GM19324 (cell line): ENCODE results near the gene DNAJA4.

Source experiments
- ATAC-seq: cut with Tn5 transposase; IDR thresholded peaks from one replicate; pipeline ENCODE4 v1.9.1; 2021; ENCODE audit warnings: mild to moderate bottlenecking, moderate library complexity; ENCODE audit not compliant: unreplicated experiment, low FRiP score

DNAJA4 gene

GRCh38 chr15:78312957-78313356 lies 48.6 kb downstream of the DNAJA4 start:
- no peak for ATAC-seq

DNA sequence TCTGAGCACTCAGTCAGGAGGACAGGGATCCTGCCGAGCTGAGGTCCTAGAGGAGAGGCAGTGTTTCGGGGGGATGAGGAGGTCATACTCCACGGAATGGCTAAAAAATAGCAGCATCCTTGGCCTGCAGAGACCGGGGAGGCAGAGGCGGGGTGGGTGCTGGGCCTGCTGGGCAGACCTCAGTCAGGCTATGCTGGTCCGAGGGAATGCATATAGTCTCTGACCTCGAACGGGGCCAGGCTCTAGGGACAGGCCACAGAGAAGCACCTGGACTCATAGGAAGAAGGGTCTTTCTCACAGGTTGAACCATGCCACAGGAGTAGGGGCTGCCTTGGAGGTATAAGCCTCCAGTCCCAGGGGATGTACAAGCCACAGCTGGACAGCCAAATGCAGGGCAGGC lies 49.0 kb downstream of the DNAJA4 start:
- ATAC-seq: no peak

DNA sequence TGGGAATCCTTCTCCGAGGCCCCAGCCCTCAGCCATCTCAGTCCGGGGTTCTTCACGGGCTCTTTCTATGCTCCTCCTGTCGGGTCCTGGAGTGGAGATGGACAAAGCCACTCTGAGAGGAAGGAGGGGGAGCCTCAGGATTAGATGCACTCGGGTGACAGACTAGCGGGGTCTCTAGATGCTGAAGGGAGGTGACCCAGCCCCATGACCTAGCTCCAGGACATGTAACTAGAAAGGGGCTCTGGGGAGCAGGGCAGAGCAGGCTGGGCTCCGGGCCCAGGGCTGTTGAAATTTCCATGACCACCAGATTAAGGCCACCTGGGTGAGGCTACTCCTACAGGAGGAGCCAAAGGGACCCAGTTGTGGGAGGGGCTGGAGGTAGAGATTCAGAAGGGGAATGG lies 49.8 kb downstream of the DNAJA4 start:
- ATAC-seq: no peak

GRCh38 chr15:78315686-78316282 lies 51.4 kb downstream of the DNAJA4 start:
- no peak for ATAC-seq

- ATAC-seq: no peak
Measured at GRCh38 chr15:78316283-78317083, 52.1 kb downstream of the DNAJA4 start.

- ATAC-seq: no peak
Measured at GRCh38 chr15:78317145-78317836, 52.9 kb downstream of the DNAJA4 start.

GRCh38 chr15:78319588-78319987 lies 55.2 kb downstream of the DNAJA4 start:
- ATAC-seq: no peak

- no peak for ATAC-seq
Measured at GRCh38 chr15:78320183-78320582, 55.8 kb downstream of the DNAJA4 start.

DNA sequence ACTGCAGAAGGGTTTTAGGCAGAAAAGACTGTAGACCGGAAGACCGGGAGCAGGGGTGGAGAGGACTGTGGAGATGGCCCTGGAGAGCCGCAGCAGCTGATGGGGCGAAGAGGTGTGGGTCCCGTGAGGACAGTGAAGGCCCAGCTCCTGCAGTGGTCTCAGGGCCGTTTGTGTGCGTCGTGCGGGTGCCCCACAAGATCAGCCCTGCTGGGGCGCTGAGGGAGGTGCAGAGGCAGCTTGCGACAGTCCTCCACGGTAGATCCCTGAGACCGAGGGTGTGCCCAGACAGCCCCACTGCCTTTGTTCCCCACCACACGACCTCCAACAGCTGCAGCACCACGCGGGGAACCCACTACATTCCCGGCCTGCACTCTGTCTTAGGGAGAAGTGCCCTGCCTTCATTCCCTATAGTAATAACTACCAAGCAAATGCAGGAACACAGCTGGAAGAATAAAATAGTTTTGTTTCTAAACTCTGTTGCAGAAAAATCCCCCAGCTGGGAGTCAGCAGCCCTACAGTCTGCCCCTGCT lies 56.7 kb downstream of the DNAJA4 start:
- ATAC-seq: no peak

DNA sequence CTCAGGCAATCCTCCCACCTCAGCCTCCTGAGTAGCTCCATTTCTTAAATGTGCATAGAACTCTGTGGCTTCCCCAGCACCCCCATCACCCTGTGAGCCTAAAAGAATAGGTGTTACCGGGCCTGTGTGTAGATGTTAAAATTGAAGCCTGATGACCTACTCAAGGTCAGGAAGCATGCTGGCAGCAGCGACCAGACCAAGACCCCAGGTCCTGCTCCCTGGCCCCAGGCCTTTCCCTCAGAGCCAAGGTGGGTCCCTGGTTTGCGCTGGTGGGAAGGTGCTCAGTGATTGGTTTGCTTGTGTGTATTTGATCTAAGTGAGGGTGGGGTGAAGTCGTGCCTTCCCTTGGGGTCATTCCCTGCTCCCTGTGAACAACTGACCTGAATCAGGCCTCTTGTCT lies 57.4 kb downstream of the DNAJA4 start:
- no peak for ATAC-seq

DNA sequence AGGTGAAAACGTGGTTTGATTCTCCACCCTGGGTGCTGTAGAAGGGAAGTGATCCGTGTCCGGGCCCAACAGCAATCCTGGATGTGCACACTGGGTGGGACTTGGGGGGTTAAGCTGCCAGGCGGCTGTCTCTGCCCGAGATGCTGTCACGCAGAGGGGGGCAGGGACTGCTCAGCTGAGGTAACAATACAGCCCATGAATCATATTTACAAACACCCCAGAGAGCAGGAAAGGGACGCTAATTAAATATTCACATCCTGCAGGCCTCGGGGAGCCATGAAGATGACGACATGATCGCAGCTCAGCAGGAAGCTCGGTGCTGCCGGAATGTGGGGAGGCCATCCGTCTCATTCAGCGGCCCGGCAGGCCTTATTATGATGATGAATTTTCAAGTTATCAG lies 57.9 kb downstream of the DNAJA4 start:
- ATAC-seq: no peak

DNA sequence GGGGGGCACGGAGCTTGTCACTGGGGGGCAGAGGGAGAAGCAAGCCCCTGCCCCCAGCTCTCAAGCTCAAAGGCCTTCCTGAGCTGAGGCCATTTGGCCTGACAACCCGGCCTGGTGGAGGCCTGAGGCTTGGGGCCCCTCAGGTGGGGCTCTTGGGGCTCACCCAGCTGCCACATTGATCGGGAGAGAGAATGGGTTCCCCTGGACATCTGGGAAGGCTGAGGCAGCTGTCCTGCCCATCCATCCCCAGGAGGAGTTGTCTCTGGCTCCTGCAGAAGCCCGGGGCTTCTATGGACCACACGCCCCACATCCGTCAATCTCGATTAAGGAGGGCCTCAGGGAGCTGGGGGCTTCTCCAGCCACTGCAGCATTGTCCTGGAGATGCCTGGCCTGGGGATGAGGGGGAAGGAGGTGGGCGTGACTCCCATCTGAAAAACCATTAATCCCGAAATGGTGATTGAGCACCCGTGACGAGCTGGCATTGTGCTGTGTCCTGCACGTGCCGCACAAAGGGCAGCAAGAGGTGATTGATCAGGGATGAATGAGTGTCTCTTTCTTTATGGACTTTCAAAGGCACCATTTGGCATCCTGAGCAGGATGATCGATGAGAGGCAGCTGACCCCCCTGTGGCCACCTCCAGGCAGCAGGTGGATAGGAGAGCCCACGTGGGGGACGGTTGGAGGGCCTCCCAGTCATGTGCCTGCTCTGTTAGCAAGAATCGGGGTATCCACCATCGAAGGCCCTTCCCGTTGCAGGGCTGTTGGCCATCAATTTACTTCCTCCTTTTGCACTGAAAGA lies 58.6 kb downstream of the DNAJA4 start:
- no peak for ATAC-seq

DNA sequence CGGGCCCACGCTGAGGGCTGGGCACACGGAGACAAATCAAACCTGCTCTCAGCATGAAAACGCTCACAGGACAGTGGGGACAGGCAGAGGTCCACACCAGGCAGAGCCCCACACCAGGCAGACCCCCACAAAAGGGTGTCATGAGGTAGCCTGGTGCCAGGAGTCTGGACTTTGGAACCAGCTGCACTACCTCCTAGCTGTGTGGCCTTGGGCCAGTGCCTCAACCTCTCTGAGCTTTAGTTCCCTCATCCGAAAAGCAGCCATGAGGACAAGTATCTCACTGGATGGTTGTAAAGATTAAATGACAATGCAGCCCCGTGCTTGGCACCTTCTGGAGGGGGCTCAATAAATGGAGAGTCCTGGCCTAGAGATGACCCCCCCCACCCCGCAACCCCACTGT lies 59.3 kb downstream of the DNAJA4 start:
- no peak for ATAC-seq

DNA sequence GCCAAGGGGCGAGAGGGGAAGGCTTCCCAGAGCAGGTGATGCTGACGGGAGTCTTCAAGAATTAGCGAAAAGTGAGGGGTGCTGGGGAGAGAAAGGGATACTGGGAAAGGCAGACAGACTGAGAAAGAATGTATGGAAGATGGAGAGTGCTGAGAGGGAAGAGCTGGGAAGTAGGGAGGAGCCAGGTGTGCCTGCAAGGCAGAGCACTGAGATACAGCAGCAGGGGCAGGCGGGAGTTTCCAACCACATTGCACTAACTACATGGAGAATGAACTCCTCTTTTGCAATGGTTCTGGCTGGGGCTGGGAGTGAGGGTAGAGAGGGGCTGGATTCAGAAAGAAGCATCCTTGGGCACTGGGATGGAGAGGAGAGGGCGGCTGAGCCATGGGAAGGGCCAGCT lies 59.8 kb downstream of the DNAJA4 start:
- ATAC-seq: no peak

GRCh38 chr15:78325092-78325843 lies 60.9 kb downstream of the DNAJA4 start:
- ATAC-seq: no peak

DNA sequence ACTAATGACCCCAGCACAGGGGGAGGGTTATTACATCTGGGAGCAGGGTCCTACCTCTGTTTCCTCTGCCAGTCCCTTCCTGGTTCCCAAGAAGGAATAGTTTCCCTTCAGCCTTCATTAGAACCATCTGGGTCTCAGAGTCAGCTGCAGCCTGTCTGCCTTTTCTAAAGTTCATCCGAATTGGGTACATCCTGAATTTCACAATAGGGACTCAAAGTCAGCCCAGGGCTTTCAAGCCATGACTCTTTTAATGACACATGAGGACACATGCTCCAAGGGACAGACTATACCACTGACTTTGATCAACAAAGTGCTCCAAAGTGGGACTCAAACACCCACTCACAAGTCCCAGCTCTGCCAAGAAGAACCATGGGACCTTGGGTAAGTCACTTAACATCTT lies 63.1 kb downstream of the DNAJA4 start:
- no peak for ATAC-seq

- no peak for ATAC-seq
Measured at GRCh38 chr15:78329625-78330024, 65.3 kb downstream of the DNAJA4 start.
